Tibial nerve (tissue), 4 donors: Measurements from ENCODE around the gene RUFY1. TPM values are rescaled to one million over a fixed set of nuclear protein-coding genes. Genes with fewer than 3 reads are reported as not detected.

Source experiments
- DNase-seq, 2 donors: peaks; one replicate each; pipeline ENCODE4 v3.0.0-alpha.2; 2019; ENCODE audit warnings: low spot score in 2 of 2
- H3K27ac ChIP-seq, 4 donors: fragments of 200-600 bp; sonication (generic) in 3 of 4; one replicate each; pipeline ENCODE4 v1.5.1; 2017 to 2019; ENCODE audit warnings: mild to moderate bottlenecking in 1 of 4
- H3K27me3 ChIP-seq, 2 donors: fragments of 200-600 bp; sonication (generic) in 1 of 2; one replicate each; pipeline versions ENCODE4 v1.5.1 to v1.6.0; 2017 to 2019
- H3K36me3 ChIP-seq, 3 donors: fragments of 200-600 bp; sonication (generic); one replicate each; pipeline ENCODE4 v1.5.1; 2018 to 2019
- H3K4me1 ChIP-seq, 4 donors: fragments of 200-600 bp; sonication (generic) in 3 of 4; one replicate each; pipeline ENCODE4 v1.5.1; 2017 to 2019
- H3K4me3 ChIP-seq, 4 donors: fragments of 200-600 bp; sonication (generic) in 3 of 4; one replicate each; pipeline ENCODE4 v1.5.1; 2017 to 2019; ENCODE audit warnings: mild to moderate bottlenecking in 1 of 4, moderate library complexity in 1 of 4
- H3K9me3 ChIP-seq, 4 donors: fragments of 200-600 bp; sonication (generic) in 3 of 4; one replicate each; pipeline ENCODE4 v1.5.1; 2017 to 2019
- EP300 ChIP-seq, 2 donors: sonication (generic); formaldehyde crosslinking; IDR thresholded peaks; one replicate each; pipeline ENCODE4 v1.6.1; 2017; ENCODE audit warnings: antibody characterized with exemption in 2 of 2, mild to moderate bottlenecking in 1 of 2
- POLR2A ChIP-seq, 2 donors: fragments of 450-650 bp; IDR thresholded peaks; one replicate each; pipeline ENCODE4 v1.6.1; 2017; ENCODE audit warnings: antibody characterized with exemption in 2 of 2, mild to moderate bottlenecking in 2 of 2, moderate library complexity in 2 of 2
- WGBS, 2 donors: methylation state at CpG; one replicate each; pipeline ENCODE4 v1.1.5; 2018; 5-methylcytosine and 5-hydroxymethylcytosine counted together
- total RNA-seq, 4 donors: library from RNA; depleted of rRNA; stranded (reverse); fragments of >200 nt; gene quantifications; one replicate each; pipeline ENCODE4 v1.1.0, GENCODE V29; 2016
- TF ChIP-seq, protein P1 (sequence below), 5 experiments: fragments of 200-600 bp in 3 of 5; fragments of 450-650 bp in 2 of 5; sonication (generic) in 3 of 5; IDR thresholded peaks; one replicate each; pipeline ENCODE4 v1.5.1; 2016 to 2019; ENCODE audit warnings: antibody characterized with exemption in 5 of 5, mild to moderate bottlenecking in 3 of 5, moderate library complexity in 2 of 5

RUFY1 gene
- total RNA-seq, 4 donors from 2014 or later = 56.6 to 76.3 (median 71.3) TPM

DNA sequence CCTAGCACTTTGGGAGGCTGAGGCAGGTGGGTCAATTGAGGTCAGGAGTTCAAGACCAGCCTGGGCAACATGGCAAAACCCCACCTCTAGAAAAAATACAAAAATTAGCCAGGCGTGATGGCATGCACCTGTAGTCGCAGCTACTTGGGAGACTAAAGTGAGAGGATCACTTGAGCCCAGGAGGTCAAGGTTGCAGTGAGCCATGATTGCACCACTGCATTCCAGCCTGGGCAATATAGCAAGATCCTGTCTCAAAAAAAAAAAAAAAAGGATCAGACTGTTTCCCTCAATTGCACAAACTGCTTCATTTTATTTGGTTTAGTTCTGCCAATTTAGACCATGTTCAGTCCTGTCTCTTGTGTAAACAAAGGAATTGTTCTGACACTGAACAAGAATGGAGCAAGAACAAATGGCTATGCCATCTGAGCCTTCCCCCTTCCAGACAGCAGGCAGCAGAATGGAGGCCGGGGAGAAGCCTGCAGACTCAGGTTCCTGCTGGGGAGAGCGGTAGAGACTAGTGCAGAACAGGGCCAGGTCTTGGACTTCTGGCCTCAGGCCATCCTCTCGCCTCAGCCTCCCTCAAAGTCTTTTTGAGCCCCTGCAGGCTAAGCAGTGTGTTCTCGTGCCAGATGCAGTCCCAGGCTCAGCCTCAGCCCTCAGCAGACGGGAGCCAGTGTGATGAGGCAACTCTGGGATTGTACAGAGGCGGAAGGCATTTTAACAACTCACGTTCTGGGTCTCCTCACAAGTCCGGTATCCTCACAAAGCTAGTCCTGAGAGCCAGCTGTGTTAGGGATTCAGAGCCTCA is 54.9 kb downstream of the RUFY1 start:
- DNase-seq = no peak
- WGBS, 2 donors = 67 to 76% methylated on average over 10 of the region's 10 CpGs
- Histone ChIP-seq H3K36me3 (peaks cover 0 to 98% (median 7%) of the 10 kb centered on the region in 3 donors), H3K27ac (no peak overlapping the region), H3K4me3 (no peak overlapping the region), H3K4me1 (peaks cover 0 to 19% (median 2%) of the 10 kb centered on the region in 4 donors), H3K9me3 (no peaks in the 10 kb centered on the region), H3K27me3 (no peaks in the 10 kb centered on the region)
- TF ChIP-seq, protein P1, sequence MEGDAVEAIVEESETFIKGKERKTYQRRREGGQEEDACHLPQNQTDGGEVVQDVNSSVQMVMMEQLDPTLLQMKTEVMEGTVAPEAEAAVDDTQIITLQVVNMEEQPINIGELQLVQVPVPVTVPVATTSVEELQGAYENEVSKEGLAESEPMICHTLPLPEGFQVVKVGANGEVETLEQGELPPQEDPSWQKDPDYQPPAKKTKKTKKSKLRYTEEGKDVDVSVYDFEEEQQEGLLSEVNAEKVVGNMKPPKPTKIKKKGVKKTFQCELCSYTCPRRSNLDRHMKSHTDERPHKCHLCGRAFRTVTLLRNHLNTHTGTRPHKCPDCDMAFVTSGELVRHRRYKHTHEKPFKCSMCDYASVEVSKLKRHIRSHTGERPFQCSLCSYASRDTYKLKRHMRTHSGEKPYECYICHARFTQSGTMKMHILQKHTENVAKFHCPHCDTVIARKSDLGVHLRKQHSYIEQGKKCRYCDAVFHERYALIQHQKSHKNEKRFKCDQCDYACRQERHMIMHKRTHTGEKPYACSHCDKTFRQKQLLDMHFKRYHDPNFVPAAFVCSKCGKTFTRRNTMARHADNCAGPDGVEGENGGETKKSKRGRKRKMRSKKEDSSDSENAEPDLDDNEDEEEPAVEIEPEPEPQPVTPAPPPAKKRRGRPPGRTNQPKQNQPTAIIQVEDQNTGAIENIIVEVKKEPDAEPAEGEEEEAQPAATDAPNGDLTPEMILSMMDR (IDR thresholded peaks at IDR 0.05) = no peak
- TF ChIP-seq EP300 (IDR thresholded peaks at IDR 0.05) = no peak
- no peak for TF ChIP-seq POLR2A (IDR thresholded peaks at IDR 0.05)

DNA sequence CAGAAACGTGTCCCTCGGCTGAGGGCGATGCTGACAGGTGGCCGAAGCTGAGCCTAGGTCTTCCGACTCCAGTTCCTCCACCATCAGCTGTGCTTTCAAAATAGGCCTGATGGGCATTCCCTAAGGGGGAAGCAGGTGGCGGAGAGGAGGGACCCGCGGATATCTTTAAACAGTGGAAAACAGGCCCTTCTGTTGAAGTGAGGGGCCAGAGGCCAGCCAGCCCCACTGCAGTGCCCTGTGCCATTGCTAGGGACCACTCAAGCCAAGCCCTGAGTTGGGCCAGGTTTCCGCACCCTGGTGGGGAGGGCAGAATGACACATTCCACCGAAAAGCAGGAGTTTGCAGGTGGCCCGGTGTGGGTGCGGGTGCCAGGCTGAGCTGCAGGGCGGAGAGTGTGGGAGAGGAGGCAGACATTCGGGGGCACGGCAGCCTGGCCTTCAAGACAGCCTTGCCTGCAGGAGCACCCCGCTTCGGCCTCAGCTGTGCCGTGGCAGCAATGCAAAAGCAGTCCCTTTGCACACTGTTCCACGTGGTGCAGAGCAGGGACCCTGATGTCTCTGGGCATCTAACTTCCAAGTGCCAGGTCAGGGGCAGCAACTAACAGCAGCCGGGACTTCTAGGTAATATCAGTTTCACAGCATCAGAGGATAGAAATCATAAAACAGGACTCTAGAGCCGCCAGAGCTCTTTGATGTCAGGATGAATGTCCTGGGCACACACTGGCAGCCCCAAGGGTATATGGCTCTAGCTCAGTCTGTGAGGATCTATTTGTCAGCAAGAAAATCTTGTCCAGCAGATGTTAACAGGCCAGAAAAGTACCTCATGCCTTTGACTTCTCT is 55.9 kb downstream of the RUFY1 start:
- no peak for DNase-seq
- H3K4me3 ChIP-seq = no peak overlapping the region
- H3K4me1 ChIP-seq = peaks cover 0 to 23% (median 2%) of the 10 kb centered on the region in 4 donors
- no peak overlapping the region for H3K27ac ChIP-seq
- TF ChIP-seq POLR2A (IDR thresholded peaks at IDR 0.05) = no peak
- no peak for TF ChIP-seq EP300 (IDR thresholded peaks at IDR 0.05)
- TF ChIP-seq, protein P1 (IDR thresholded peaks at IDR 0.05) = no peak
- H3K9me3 ChIP-seq = no peaks in the 10 kb centered on the region
- no peaks in the 10 kb centered on the region for H3K27me3 ChIP-seq
- WGBS, 2 donors = 82 to 83% methylated on average over 21 of the region's 21 CpGs
- peaks cover 0 to 100% (median 10%) of the 10 kb centered on the region in 3 donors for H3K36me3 ChIP-seq

DNA sequence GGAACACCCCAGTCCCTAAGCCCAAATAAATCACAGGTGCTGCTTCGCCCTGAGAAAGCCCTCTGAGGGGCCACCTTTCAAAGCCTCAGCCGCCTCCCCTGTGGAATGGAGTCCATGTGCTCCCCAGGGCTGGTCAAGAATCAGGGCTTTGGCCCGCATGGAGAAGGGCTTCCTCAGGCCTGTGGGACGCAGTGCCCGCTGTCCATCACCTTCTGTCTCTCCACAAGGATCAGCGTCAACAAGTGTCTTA is 56.5 kb downstream of the RUFY1 start:
- Histone ChIP-seq H3K36me3 (peaks cover 0 to 100% (median 10%) of the 10 kb centered on the region in 3 donors), H3K9me3 (no peaks in the 10 kb centered on the region), H3K27ac (no peak overlapping the region), H3K4me1 (peaks cover 0 to 27% (median 2%) of the 10 kb centered on the region in 4 donors), H3K4me3 (no peak overlapping the region), H3K27me3 (no peaks in the 10 kb centered on the region)
- no peak for DNase-seq
- WGBS, 2 donors = 89 to 94% methylated on average over 6 of the region's 6 CpGs
- TF ChIP-seq, protein P1 (IDR thresholded peaks at IDR 0.05) = no peak
- TF ChIP-seq POLR2A (IDR thresholded peaks at IDR 0.05) = no peak
- no peak for TF ChIP-seq EP300 (IDR thresholded peaks at IDR 0.05)

DNA sequence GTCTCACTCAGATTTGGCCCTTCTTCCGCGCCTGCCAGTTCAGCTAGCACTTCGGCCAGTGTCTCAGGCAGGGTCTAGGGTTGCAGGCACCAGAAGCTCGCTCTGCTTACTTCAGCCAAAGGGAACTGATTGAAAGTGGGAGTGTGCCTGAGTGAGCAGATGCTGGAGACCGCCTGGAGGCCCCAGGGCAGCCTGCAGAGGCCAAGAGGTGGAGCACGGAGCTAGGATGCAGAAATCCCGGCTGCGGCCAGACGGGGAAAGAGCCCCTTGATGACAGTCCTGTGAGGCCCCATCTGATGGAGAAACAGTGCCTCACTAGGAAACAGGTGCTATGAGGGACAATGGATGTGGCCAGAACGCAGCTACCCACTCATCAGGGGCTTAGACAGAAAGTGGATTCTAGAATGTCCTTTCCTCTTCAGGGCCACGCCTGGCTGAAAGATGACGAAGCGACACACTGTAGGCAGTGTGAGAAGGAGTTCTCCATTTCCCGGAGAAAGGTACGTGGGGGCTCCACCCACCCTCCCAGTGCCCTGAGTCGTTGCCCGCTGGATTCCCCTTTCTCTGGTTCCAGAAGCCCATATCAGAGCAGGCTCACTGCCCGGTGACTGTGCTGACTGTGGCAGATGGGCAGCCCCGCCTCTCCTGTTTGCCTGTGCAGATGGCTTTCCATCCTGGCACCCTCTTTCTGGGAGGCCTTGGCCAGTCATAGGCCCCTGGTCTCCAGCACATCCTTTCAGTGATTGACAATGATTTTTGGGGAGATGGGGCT is 57.0 kb downstream of the RUFY1 start:
- no peak overlapping the region for H3K4me3 ChIP-seq
- no peak for DNase-seq
- H3K4me1 ChIP-seq = peaks cover 0 to 27% (median 2%) of the 10 kb centered on the region in 4 donors
- TF ChIP-seq POLR2A (IDR thresholded peaks at IDR 0.05) = no peak
- TF ChIP-seq, protein P1 (IDR thresholded peaks at IDR 0.05) = no peak
- no peak for TF ChIP-seq EP300 (IDR thresholded peaks at IDR 0.05)
- H3K9me3 ChIP-seq = no peaks in the 10 kb centered on the region
- H3K27ac ChIP-seq = no peak overlapping the region
- H3K27me3 ChIP-seq = no peaks in the 10 kb centered on the region
- WGBS, 2 donors = 68% methylated on average over 19 of the region's 19 CpGs
- peaks cover 0 to 100% (median 10%) of the 10 kb centered on the region in 3 donors for H3K36me3 ChIP-seq
